H1 (cell line): ENCODE measurements around the gene PPARGC1A. TPM values are rescaled to one million over a fixed set of nuclear protein-coding genes. Genes with fewer than 3 reads are reported as not detected.

ENCODE experiments used
- CTCF ChIA-PET: fragments of 300-600 bp; sonication (Branson Sonifier 250); formaldehyde crosslinking; loops from one replicate; lab custom pipeline; 2021; ENCODE audit not compliant: partially characterized antibody; lab: Charles Lee
- POLR2A ChIA-PET: fragments of 300-600 bp; sonication (Branson Sonifier 250); formaldehyde crosslinking; loops from one replicate; lab custom pipeline; 2021; ENCODE audit warnings: inconsistent platforms; ENCODE audit not compliant: partially characterized antibody; lab: Charles Lee
- DNase-seq, 2 experiments: peaks; one replicate each; pipeline versions ENCODE4 v3.0.0 to v3.0.0-alpha.2; 2010 to 2022; ENCODE audit warnings: low spot score in 2 of 2, low read depth in 1 of 2, mixed read lengths in 1 of 2
- FAIRE-seq: peaks from 2 replicates; lab custom pipeline; 2011; peaks lifted over from hg19 to GRCh38; lab: Jason Lieb, UNC
- H2AFZ ChIP-seq: 2 replicates; pipeline ENCODE4 v1.8.1; 2012; ENCODE audit warnings: low read length, inconsistent platforms
- H2AK5ac ChIP-seq: 2 replicates; pipeline ENCODE4 v1.6.1; 2013; ENCODE audit warnings: low read depth, low read length
- H2BK120ac ChIP-seq: replicated peaks from 2 replicates; pipeline ENCODE3; 2013; ENCODE audit warnings: low read depth, low read length, inconsistent platforms
- H2BK12ac ChIP-seq: 2 replicates; pipeline ENCODE4 v1.6.1; 2013; ENCODE audit warnings: low read depth, low read length
- H2BK15ac ChIP-seq: 2 replicates; pipeline ENCODE4 v1.6.1; 2013; ENCODE audit warnings: low read length
- H2BK20ac ChIP-seq: 2 replicates; pipeline ENCODE4 v1.6.1; 2013; ENCODE audit warnings: low read length
- H2BK5ac ChIP-seq: 2 replicates; pipeline ENCODE4 v1.6.1; 2013; ENCODE audit warnings: low read depth, low read length
- H3K14ac ChIP-seq: 2 replicates; pipeline ENCODE4 v1.6.1; 2013; ENCODE audit warnings: inconsistent platforms; ENCODE audit not compliant: insufficient read length
- H3K18ac ChIP-seq: 2 replicates; pipeline ENCODE4 v1.6.1; 2013; ENCODE audit warnings: low read length; ENCODE audit errors: extremely low read depth
- H3K23ac ChIP-seq: 2 replicates; pipeline ENCODE4 v1.6.1; 2013; ENCODE audit warnings: inconsistent platforms; ENCODE audit not compliant: insufficient read length
- H3K23me2 ChIP-seq: 2 replicates; pipeline ENCODE4 v1.6.1; 2013; ENCODE audit warnings: low read depth, low read length
- H3K27ac ChIP-seq: 2 replicates; pipeline ENCODE4 v1.6.1; 2011; ENCODE audit warnings: low read depth, low read length, inconsistent platforms
- H3K27me3 ChIP-seq, 4 experiments: replicated peaks in 1 of 4; 1 replicate in 1 of 4; 2 replicates in 3 of 4; pipeline versions ENCODE4 v1.6.1 to v1.8.1; 2011 to 2013; ENCODE audit warnings: low read length in 3 of 4, mild to moderate bottlenecking in 3 of 4, inconsistent platforms in 2 of 4, mixed read lengths in 2 of 4, moderate library complexity in 1 of 4; ENCODE audit not compliant: control insufficient read depth in 3 of 4, insufficient read depth in 3 of 4; ENCODE audit errors: extremely low read depth in 1 of 4
- H3K36me3 ChIP-seq, 4 experiments: 2 replicates each; pipeline versions ENCODE4 v1.6.1 to v1.8.1; 2011 to 2013; ENCODE audit warnings: mild to moderate bottlenecking in 4 of 4, low read length in 3 of 4, moderate library complexity in 2 of 4, control low read depth in 1 of 4, inconsistent platforms in 1 of 4; ENCODE audit not compliant: insufficient read depth in 4 of 4, control insufficient read depth in 2 of 4
- H3K4ac ChIP-seq: replicated peaks from 2 replicates; pipeline ENCODE3; 2013; ENCODE audit warnings: low read length, low read depth, mixed read lengths, inconsistent platforms; ENCODE audit not compliant: insufficient read length
- H3K4me1 ChIP-seq, 4 experiments: replicated peaks in 1 of 4; 1 replicate in 1 of 4; 2 replicates in 3 of 4; pipeline versions ENCODE4 v1.6.1 to v1.8.1; 2011 to 2013; ENCODE audit warnings: low read length in 3 of 4, inconsistent platforms in 2 of 4, mixed read lengths in 1 of 4; ENCODE audit not compliant: insufficient read depth in 4 of 4, control insufficient read depth in 3 of 4
- H3K4me2 ChIP-seq, 2 experiments: 2 replicates each; pipeline versions ENCODE4 v1.6.1 to v1.8.1; 2011 to 2013; ENCODE audit warnings: low read depth in 2 of 2, low read length in 2 of 2, control low read depth in 1 of 2, inconsistent platforms in 1 of 2, mild to moderate bottlenecking in 1 of 2; ENCODE audit not compliant: insufficient read depth in 1 of 2
- H3K4me3 ChIP-seq, 4 experiments: fragments of 200-600, 300-600 bp in 1 of 4; sonication (generic), shearing (Covaris generic), sonication (Bioruptor Twin) in 1 of 4; 2 replicates each; pipeline versions ENCODE4 v1.5.1 to v1.8.1; 2011 to 2016; ENCODE audit warnings: low read length in 4 of 4, low read depth in 3 of 4, control low read depth in 2 of 4, inconsistent platforms in 2 of 4, mild to moderate bottlenecking in 2 of 4, mixed read lengths in 1 of 4, moderate library complexity in 1 of 4; ENCODE audit not compliant: insufficient read depth in 2 of 4; ENCODE audit errors: extremely low read depth in 1 of 4
- H3K56ac ChIP-seq: replicated peaks from 2 replicates; pipeline ENCODE3; 2013; ENCODE audit warnings: low read depth, mild to moderate bottlenecking, mixed read lengths, low read length, inconsistent platforms; ENCODE audit not compliant: insufficient read length
- H3K79me1 ChIP-seq: 2 replicates; pipeline ENCODE4 v1.6.1; 2013; ENCODE audit warnings: low read depth, low read length, control low read depth
- H3K79me2 ChIP-seq, 2 experiments: 2 replicates each; pipeline versions ENCODE4 v1.6.1 to v1.8.1; 2012 to 2013; ENCODE audit warnings: low read length in 2 of 2, mild to moderate bottlenecking in 2 of 2, inconsistent platforms in 1 of 2; ENCODE audit not compliant: insufficient read depth in 2 of 2, control insufficient read depth in 1 of 2
- H3K9ac ChIP-seq, 4 experiments: replicated peaks in 1 of 4; 1 replicate in 1 of 4; 2 replicates in 3 of 4; pipeline versions ENCODE4 v1.6.1 to v1.8.1; 2011 to 2013; ENCODE audit warnings: low read depth in 3 of 4, low read length in 3 of 4, control low read depth in 2 of 4, mild to moderate bottlenecking in 2 of 4, moderate library complexity in 2 of 4, inconsistent platforms in 1 of 4; ENCODE audit errors: extremely low read depth in 1 of 4
- H3K9me3 ChIP-seq, 2 experiments: 2 replicates each; pipeline versions ENCODE4 v1.6.1 to v1.8.1; 2012 to 2013; ENCODE audit warnings: mild to moderate bottlenecking in 2 of 2, moderate library complexity in 2 of 2, control low read depth in 1 of 2, inconsistent platforms in 1 of 2, low read depth in 1 of 2, low read length in 1 of 2, mixed read lengths in 1 of 2; ENCODE audit not compliant: insufficient read depth in 2 of 2
- H4K20me1 ChIP-seq, 2 experiments: replicated peaks in 1 of 2; 2 replicates each; pipeline versions ENCODE3 to v1.8.1; 2011 to 2013; ENCODE audit warnings: inconsistent platforms in 2 of 2, low read length in 2 of 2, mild to moderate bottlenecking in 1 of 2; ENCODE audit not compliant: insufficient read depth in 2 of 2, control insufficient read depth in 1 of 2
- H4K5ac ChIP-seq: 2 replicates; pipeline ENCODE4 v1.6.1; 2013; ENCODE audit warnings: low read length, low read depth, mixed read lengths, inconsistent platforms; ENCODE audit not compliant: insufficient read length
- H4K8ac ChIP-seq: 2 replicates; pipeline ENCODE4 v1.8.0; 2013; ENCODE audit warnings: mild to moderate bottlenecking, moderate library complexity, low read length, inconsistent platforms; ENCODE audit not compliant: insufficient read depth; ENCODE audit errors: extremely low read depth
- H4K91ac ChIP-seq: replicated peaks from 2 replicates; pipeline ENCODE3; 2013; ENCODE audit warnings: low read length, mixed read lengths, inconsistent platforms; ENCODE audit not compliant: insufficient read length
- CHD1 ChIP-seq: IDR thresholded peaks from 2 replicates; pipeline ENCODE4 v1.6.1; 2012; ENCODE audit warnings: low read depth, low read length, improper control_type of control experiment
- EZH2 ChIP-seq: fragments of 200-600 bp; sonication (generic); IDR thresholded peaks from 2 replicates; pipeline ENCODE4 v1.7.1; 2012; ENCODE audit warnings: low read depth, mild to moderate bottlenecking, moderate library complexity, low read length, inconsistent platforms; ENCODE audit not compliant: severe bottlenecking
- FOSL1 ChIP-seq: IDR thresholded peaks from 2 replicates; pipeline ENCODE4 v1.6.1; 2011; ENCODE audit warnings: mild to moderate bottlenecking, low read depth, low read length, moderate library complexity; ENCODE audit not compliant: insufficient read depth
- HDAC2 ChIP-seq, 2 experiments: fragments of 300-600 bp in 1 of 2; sonication (generic) in 1 of 2; IDR thresholded peaks; 2 replicates each; pipeline ENCODE4 v1.6.1; 2011 to 2012; ENCODE audit warnings: low read depth in 2 of 2, low read length in 2 of 2, mild to moderate bottlenecking in 2 of 2, moderate library complexity in 2 of 2, borderline replicate concordance in 1 of 2, inconsistent platforms in 1 of 2
- KDM5A ChIP-seq: fragments of 200-600 bp; IDR thresholded peaks from 2 replicates; pipeline ENCODE4 v1.7.1; 2012; ENCODE audit warnings: mild to moderate bottlenecking, low read length, inconsistent platforms, mixed read lengths
- NANOG ChIP-seq: IDR thresholded peaks from 2 replicates; pipeline ENCODE4 v1.6.1; 2011; ENCODE audit warnings: low read length, low read depth, mild to moderate bottlenecking, inconsistent platforms; ENCODE audit not compliant: insufficient read depth, poor library complexity, severe bottlenecking
- PHF8 ChIP-seq: fragments of 200-600 bp; sonication (generic); conservative IDR thresholded peaks from 2 replicates; pipeline ENCODE4 v1.7.1; 2012; ENCODE audit warnings: low read depth, mild to moderate bottlenecking, inconsistent platforms, low read length, moderate library complexity
- SIRT6 ChIP-seq: IDR thresholded peaks from one replicate; pipeline ENCODE4 v1.7.1; 2012; ENCODE audit warnings: low read length, inconsistent platforms
- WGBS, 2 experiments: shearing (Covaris generic) in 1 of 2; methylation state at CpG; one replicate each; pipeline versions ENCODE4 v1.1.6 to v1.1.7; 2013 to 2015; ENCODE audit warnings: low lambda C conversion rate in 2 of 2, mixed read lengths in 2 of 2, inconsistent platforms in 1 of 2, low coverage in 1 of 2, missing lambda C conversion rate in 1 of 2; ENCODE audit not compliant: insufficient replicate concordance in 2 of 2, insufficient coverage in 1 of 2, insufficient read length in 1 of 2; ENCODE audit errors: extremely low coverage in 1 of 2, missing lambda C conversion rate in 1 of 2; 5-methylcytosine and 5-hydroxymethylcytosine counted together
- polyA plus RNA-seq, 7 experiments: library from polyadenylated mRNA; depleted of rRNA in 3 of 7; stranded (reverse) in 5 of 7; unstranded in 2 of 7; fragments of >200 nt in 5 of 7; fragments of 200-250 nt in 2 of 7; gene quantifications; 1 replicate in 5 of 7; 2 replicates in 1 of 7; 4 replicates in 1 of 7; pipeline versions ENCODE4 v1.2.1 to v1.2.3, GENCODE V29; 2011 to 2013; ENCODE audit warnings: missing spikeins in 2 of 7, mixed read lengths in 2 of 7
- total RNA-seq: library from RNA; stranded (reverse); fragmentation: NEBNext Ultra II Directional; extraction: Animal tissue kit (Norgen Biotek cat#: 25700); gene quantifications from 2 replicates; pipeline ENCODE4 v1.2.1, GENCODE V29; 2021
- TF ChIP-seq, protein P1 (sequence below): IDR thresholded peaks from 2 replicates; pipeline ENCODE4 v1.6.1; 2012; ENCODE audit warnings: low read length, inconsistent platforms
- TF ChIP-seq, protein P2 (sequence below): IDR thresholded peaks from 2 replicates; pipeline ENCODE4 v1.6.1; 2011; ENCODE audit warnings: low read length, improper control_type of control experiment

The PPARGC1A gene
- total and polyA plus RNA-seq, 2 of the 8 experiments (the other 6 are each of a cell fraction or from before 2014, with no cell fraction given) = 0.54 to 1.4 TPM

DNA sequence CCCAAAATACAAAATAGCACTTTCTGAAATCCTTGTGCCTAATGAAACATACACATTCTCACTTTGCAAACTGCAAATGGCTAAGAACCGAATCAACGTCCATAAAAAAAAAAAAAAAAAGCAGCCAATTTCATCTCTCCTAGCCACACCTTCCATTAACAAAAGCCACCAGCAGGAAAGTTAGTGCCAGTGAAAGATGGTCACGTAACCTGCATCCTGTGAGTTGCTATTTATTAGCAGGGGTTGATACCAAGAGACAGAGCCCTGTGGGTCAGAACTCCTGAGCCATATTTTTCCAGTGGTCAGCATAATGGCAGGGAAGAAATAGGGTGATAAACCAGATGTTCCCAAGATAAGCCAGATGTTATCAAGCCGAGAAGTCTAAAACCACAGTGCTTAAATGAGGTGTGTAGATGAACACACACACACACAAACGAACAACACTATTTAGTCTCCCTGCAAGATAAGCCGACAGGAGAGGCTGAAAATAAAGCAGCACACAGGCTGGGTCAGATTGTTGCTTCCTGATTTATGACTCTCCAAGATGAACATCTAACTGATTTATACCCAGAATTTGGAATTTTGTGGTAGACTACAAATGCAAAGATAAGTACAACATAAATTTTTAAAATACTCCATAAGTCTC is 11.5 kb downstream of the PPARGC1A start:
- H3K4me1 ChIP-seq = peaks cover 0 to 15% (median 9%) of the 10 kb centered on the region in 4 experiments; a peak in 6 of 7 replicates
- no peak overlapping the region for H3K9ac ChIP-seq
- no peak overlapping the region for H3K4me3 ChIP-seq
- no peaks in the 10 kb centered on the region for H3K23me2 ChIP-seq
- H4K20me1 ChIP-seq = no peaks in the 10 kb centered on the region
- POLR2A ChIA-PET = no interaction called here
- no peaks in the 10 kb centered on the region for H3K9me3 ChIP-seq
- no peaks in the 10 kb centered on the region for H3K36me3 ChIP-seq
- H3K18ac ChIP-seq = no peak overlapping the region
- H3K79me2 ChIP-seq = no peaks in the 10 kb centered on the region
- no peak for DNase-seq
- H3K4me2 ChIP-seq = no peak overlapping the region; a peak in 1 of 4 replicates
- H3K4ac ChIP-seq = no peak overlapping the region
- H2AK5ac ChIP-seq = no peak overlapping the region
- no peak overlapping the region for H4K8ac ChIP-seq
- H3K23ac ChIP-seq = no peak overlapping the region
- H3K79me1 ChIP-seq = no peaks in the 10 kb centered on the region
- no peaks in the 10 kb centered on the region for H3K27me3 ChIP-seq
- 82% methylated on average over 6 of the region's 6 CpGs; no CpG with 5 or more reads in 1 of the 2 experiments for WGBS, 2 experiments
- H3K56ac ChIP-seq = no peak overlapping the region
- FAIRE-seq = no peak
- H3K27ac ChIP-seq = no peak overlapping the region
- H2BK5ac ChIP-seq = no peak overlapping the region
- H2BK120ac ChIP-seq = no peak overlapping the region
- H2BK15ac ChIP-seq = no peak overlapping the region
- no peak overlapping the region for H4K5ac ChIP-seq
- H2BK12ac ChIP-seq = no peak overlapping the region; the same call in 1 of the 2 replicates
- H2AFZ ChIP-seq = no peak overlapping the region
- no peak overlapping the region for H3K14ac ChIP-seq
- CTCF ChIA-PET = no interaction called here
- H4K91ac ChIP-seq = no peak overlapping the region
- H2BK20ac ChIP-seq = no peak overlapping the region
- TF ChIP-seq FOSL1 = no peak
- TF ChIP-seq, protein P1, sequence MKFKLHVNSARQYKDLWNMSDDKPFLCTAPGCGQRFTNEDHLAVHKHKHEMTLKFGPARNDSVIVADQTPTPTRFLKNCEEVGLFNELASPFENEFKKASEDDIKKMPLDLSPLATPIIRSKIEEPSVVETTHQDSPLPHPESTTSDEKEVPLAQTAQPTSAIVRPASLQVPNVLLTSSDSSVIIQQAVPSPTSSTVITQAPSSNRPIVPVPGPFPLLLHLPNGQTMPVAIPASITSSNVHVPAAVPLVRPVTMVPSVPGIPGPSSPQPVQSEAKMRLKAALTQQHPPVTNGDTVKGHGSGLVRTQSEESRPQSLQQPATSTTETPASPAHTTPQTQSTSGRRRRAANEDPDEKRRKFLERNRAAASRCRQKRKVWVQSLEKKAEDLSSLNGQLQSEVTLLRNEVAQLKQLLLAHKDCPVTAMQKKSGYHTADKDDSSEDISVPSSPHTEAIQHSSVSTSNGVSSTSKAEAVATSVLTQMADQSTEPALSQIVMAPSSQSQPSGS = no peak
- TF ChIP-seq NANOG = no peak
- no peak for TF ChIP-seq HDAC2 (IDR thresholded peaks at IDR 0.05; ENCODE audit: borderline replicate concordance in 1 of 2, low read depth in 2 of 2, low read length in 2 of 2)
- no peak for TF ChIP-seq SIRT6
- no peak for TF ChIP-seq CHD1
- TF ChIP-seq KDM5A = no peak
- no peak for TF ChIP-seq EZH2
- TF ChIP-seq PHF8 = no peak
- TF ChIP-seq, protein P2, sequence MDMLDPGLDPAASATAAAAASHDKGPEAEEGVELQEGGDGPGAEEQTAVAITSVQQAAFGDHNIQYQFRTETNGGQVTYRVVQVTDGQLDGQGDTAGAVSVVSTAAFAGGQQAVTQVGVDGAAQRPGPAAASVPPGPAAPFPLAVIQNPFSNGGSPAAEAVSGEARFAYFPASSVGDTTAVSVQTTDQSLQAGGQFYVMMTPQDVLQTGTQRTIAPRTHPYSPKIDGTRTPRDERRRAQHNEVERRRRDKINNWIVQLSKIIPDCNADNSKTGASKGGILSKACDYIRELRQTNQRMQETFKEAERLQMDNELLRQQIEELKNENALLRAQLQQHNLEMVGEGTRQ = no peak
